Activated T-cell treated with anti-CD3 and anti-CD28 coated beads for 48 hours (primary cell): ENCODE data around the gene SH2B3.

Source experiments
- DNase-seq: peaks from one replicate; pipeline ENCODE4 v3.0.0-alpha.2; 2020; ENCODE audit warnings: low read depth

The SH2B3 gene

DNA sequence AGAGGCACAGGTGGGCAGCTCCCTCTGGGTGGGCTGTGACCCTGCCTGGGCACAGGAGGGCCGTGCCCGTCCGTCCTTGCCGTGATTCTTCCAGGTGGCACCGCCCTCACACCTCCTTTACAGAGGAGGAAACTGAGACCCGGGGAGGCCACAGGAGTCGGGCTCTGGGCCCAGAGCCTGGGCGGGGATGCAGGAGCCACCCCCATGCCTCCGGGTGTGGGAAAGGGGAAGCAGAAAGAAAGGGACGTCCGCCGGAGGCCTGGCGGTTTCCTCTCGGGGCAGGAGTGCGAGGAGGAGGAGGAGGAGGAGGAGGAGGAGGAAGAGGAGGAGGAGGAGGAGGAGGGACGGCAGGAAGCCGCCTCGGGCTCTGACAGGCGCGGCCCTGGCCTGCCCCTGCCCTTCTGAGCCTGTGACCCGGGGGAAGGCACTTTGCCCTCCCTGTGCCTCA is 23.0 kb downstream of the SH2B3 start:
- no peak for DNase-seq

DNA sequence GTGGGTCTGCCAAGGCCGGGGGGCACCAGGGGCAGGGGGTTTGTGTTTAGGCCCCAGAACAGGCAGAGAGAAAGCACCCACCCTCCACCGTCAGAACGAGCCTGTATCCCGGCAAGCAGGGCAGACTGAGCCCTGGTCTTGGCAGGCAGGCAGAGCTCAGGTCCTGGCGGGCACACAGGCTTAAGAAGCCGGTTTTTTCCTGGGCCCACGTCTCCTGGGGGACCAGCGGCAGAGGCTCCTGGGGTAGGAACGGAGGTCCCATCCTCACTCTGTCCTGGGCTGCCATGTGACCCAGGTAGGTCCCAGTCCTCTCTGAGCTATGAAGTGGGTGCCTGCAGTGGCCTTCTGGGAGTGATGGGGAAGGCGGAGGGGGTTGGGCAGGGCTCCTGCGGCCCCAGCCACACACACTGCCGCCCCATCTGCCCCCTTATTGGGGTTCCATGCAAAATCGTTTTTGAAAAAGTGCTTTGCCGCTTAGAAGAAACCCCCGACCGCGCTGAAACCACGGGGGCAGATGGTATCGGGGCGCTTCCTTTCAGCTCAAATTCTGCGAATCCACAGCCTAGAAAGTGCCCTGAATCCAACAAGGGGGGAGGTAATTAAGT is 24.2 kb downstream of the SH2B3 start:
- peak; percentile 45 for DNase-seq

DNA sequence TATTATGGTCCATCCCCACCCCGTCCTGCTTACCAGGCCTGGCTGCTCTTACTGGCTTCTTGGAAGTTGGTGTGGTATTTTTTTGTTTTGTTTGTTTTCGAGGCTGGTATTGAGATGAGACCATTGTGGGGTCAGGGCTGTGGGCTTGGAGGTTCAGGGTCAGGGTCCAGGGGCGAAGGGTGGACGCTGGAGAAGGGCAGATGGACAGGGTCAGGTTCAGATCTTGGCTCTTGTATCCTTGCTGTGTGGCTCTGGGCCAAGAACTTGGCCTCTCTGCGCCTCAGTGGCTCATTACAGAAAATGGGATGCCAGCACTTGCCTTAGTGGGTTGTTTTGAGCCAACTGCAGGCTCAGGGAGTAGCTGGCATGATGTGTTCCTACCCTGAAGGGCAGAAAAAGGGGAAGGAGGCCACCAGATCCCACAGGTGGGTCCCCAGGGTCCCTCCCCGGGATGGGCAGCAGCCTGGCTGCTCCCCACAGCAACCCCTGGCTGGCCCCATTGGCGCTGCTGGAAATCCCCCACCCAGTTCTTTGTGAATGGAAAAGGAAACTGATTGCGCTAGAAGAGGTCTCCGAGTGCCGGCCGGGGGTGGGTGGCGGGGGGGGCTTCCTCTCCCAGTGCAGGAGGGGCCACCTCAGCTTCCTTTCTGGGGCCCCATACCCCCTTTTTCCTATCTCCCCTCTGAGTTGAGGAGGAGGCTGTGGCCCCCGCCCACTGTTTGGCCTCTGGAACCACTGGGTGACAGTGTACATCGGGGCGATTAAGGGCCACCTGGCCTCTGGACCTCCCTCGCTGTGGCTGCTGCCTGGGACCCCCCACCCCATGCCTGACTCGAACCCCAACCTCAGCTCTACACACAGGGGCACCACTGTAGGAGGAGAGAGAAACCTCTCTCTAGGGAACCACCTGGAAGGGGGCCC is 25.0 kb downstream of the SH2B3 start:
- peak; percentile 47 for DNase-seq

DNA sequence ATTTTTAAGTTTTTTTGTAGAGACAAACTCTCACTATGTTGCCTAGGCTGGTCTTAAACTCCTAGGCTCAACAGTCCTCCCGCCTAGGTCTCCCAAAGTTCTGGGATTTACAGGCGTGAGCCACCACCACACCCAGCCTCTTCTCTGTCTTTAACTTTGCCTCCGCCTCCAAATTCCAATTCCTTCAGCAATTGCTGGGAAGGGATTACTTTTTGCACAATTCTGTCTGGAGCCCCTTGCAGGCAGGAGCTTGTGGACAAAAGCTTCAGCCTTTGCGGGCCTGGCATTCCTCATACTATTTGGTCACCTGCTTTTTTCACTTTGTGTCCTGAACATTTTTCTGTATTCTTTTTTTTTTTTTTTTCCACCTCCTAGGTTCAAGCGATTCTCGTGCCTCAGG is 26.0 kb downstream of the SH2B3 start:
- DNase-seq: no peak

DNA sequence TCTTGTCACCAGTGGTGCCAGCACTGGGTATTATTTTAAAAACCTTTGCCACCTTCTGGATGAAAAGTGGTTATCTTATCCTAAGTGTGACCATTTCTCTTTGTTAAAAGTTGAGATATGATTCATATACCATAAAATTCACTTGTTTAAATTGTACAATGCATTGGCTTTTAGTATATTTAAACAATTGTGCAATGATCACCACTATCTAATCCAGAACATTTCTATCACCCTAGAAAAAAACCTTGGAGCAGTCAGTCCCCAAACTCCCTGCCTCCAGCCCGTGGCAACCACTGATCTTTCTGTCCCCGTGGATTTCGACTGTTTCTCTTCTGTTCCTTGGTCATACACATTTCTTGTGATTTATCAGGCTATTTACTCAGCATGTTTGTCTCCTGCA is 28.3 kb downstream of the SH2B3 start:
- no peak for DNase-seq

DNA sequence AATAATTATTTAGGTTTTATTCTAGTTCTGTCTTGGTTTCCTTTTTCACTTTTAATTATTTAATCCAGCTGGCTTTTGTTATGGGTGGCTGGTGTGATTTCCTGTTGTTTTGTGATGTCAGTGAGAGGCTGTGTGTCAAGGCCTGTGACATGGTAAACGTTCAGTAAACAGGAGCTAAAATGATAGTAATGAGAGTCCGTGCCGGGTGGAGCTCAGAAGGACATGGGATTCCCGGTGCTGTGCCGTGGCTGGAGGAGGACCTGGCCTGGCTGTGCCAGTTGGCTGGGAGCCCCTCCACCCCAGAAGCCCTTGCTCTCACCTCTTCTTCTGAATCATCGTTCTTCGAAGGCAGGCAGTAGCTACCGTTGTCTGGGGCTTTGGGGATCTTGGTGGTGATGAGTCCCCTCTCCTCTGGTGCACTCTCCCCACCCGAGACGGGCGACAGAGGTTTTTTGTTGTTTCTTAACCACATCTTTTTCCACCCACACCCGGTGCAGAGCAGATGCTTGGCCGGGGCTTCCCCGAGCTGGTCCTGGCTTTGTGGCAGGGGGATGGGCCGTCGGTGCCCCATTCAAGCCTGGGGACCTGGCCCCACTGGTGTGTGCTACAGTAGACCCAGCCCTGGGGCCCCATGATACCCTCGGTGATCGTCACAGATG is 29.1 kb downstream of the SH2B3 start:
- DNase-seq: peak; percentile 75

DNA sequence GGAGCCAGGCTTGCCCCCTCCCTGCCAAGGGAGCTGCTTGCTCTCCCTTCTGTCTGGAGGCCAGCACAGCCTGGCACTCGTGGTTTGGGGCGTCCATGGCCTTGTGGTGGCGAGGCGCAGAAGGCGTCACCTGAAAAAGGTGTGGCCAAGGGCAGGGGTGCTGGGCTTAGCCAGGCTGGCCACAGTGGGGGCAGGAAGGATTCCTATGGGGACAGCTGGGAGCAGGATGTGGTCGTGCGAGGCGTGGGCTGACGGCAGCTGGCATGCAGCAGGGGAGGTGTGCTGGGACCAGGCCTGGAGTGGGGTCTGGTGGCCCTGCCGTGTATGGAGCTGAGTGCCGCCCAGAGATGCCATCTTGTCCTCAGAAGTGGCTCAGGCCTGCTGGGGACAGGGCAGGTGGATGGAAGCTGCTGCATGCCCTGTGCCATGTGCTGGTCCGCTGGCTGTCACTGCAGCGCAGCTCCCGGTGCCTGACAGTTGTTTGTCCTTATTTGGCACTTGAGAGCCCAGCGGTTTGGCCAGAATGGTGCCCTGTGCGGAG is 30.0 kb downstream of the SH2B3 start:
- DNase-seq: no peak

DNA sequence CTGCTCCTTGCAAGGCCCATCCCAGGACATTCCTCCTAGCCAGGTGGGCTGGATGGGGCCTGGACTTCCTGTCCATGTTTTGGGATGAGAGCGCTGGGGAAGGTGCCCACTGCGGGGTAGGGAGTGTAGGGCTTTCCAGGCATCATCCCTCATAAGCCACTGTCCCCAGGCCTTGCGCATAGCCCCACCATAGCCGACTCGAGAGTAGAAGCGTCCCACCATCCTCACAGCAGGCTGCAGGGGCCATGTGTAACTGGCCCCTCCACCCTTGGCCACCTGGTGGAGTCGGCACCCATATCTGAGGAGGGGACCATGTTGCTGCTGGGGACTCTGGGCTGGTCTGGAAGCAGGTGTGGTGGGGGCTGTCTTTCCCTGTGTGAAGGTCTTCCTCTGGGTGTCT is 30.5 kb downstream of the SH2B3 start:
- DNase-seq: no peak

DNA sequence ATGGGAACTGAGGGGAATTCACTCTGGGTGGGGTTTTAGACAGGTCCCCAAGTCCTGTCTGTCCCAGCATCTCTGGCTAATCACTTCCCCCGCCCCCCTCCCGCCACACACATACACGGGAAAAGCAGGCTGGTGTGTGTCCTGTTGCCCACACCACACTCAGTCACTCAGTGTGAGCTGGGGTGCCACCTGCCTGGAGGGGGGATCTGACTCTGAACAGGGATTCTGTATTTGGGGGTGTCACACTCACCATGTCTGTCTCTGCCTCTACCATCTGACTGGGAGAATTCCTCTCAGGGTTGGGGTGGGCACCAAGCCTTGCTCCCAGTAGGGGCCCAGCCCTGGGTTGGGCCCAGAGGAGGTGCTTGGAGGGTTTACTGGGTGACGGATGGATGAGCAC is 31.1 kb downstream of the SH2B3 start:
- no peak for DNase-seq

DNA sequence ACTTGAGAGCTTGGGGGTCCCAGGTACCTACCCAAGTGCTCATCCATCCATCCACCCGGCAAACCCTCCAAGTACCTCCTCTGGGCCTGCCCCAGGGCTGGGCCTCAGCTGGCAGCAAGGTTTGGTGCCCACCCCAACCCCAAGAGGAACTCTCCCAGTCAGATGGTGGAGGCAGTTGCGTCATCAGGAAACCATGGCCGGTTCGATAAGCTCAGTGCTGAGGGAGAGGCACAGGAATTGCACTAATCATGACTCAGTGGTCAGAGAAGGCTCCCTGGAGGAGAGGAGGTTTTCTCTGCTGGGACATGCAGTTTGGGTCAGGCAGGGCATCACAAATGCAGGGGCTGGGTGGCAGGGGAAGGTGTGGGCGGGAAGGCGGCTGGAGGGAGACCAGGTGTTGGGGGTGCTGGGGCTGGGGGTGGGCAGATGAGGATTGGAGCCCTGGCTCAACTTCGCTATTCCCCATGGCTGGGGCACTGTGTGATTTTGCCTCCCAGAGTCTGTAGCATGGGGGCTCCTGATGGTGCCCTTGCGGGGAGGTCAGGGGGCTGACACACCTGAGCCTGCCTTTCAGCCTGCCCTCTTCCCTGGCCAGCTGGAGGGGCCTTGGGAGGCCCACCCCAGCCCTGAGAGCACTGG is 32.2 kb downstream of the SH2B3 start:
- no peak for DNase-seq

DNA sequence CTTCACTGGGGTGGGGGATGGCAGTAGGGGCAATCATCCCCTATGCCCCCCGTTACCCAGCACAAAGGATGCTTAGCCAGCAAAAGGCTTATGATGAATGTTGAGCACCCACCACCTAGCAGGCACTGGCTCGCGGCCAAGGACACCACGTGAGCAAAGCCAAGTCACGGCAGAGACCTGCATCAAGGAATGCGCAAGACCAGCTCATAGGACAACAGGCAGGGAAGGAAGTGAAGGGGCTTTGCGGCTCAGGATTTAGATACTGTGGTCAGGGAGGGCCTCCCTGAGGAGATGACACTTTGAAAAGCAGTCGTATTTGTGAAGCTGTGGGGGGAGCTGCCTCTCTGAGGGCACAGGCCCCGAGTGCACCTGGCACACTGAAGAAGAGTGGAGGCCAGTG is 32.8 kb downstream of the SH2B3 start:
- peak; percentile 49 for DNase-seq

DNA sequence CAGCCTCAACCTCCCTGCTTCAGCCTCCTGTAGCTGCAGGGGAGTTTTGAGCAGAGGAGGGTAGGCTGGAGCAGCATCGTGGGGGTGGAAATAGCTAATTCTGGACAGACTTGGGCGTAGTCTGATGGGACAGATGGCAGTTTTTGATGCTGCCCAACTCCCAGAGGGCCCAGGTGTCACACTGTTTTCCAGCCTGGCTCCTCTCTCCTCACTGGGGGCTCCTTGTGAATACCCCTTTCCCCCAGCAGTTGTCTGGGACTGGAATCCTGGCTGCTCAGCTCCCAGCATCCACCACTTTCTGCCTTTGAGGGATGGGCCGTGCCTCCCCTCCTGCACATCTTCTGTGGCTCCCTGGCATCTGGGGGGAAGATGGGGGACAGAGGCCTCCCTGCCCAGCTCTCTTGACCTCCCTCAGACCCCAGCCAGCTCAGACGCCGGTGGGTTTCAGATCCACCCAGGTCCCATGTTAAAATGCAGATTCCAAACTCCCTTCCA is 34.0 kb downstream of the SH2B3 start:
- DNase-seq: no peak

DNA sequence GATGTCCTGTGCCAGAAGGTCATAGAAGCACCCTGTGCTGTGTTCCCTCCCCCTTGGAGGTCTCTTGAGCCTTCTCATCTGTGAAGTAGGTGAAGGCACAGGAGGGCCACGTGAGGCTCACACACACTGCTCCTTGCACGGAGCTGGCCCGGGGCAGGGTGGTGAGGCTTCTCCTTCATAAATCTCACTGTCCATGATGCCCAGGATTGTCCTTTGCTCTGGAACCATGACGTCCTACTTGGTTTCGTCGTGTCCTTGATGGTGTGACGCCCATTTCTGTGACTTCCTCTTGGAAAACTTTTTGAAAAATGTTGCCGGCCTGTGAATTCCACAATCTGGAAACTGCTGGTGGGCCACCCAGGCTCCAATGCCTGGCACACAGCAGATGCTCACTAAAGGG is 34.4 kb downstream of the SH2B3 start:
- DNase-seq: no peak

DNA sequence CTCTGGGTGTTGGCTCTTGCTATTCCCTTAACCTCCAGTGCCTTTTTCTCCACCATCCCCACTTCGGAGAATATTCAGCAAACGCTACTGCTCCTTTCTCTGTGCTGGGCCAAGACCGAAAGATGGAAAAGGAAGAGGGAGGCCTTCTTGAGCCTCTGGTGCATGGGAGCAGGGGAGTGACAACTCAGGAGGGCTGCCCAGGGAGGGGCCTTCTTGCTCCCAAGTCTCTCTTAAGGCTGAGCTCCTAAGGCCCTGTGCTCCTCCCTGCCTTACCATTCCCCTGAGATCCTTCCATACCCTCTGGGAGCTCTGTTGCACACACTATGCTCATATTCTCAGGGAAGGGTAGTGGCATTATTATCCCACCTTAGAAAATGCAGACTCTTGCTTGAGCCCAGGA is 34.9 kb downstream of the SH2B3 start:
- DNase-seq: no peak

DNA sequence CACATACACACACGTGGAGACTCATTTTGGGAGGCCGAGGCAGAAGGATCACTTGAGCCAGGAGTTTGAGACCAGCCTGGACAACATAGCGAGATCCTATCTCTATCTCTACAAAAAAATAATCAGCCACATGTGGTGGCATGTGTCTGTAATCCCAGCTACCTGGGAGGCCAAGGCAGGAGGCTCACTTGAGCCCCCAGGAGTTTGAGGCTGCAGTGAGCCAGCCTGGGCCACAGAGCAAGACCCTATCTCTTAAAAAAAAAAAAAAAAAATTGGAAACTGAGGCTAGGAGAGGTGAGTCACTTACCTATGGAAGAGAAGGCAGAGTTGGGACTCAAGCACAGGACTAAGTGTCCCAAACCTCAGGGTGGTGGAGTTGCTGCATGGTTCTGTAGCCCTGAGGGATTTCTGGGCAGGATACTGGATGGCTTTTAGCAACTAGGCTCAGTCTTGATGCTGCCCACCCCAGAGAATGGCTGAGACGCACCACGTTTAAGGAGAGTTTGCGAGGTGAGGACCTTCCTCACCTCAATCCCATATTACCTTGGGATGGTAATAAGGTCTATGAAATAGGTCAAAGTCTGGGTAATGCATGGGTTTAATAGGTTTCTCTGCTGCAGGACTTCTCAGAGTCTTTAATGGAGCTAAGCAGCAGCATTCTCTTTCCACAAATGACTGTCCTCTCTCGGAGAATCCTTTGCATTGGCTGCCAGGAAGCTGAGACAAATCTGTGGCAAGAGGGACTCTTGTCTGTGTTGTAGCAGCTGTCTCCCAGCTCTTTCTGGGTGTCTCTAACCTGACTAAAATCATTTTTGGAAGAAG is 35.6 kb downstream of the SH2B3 start:
- no peak for DNase-seq

DNA sequence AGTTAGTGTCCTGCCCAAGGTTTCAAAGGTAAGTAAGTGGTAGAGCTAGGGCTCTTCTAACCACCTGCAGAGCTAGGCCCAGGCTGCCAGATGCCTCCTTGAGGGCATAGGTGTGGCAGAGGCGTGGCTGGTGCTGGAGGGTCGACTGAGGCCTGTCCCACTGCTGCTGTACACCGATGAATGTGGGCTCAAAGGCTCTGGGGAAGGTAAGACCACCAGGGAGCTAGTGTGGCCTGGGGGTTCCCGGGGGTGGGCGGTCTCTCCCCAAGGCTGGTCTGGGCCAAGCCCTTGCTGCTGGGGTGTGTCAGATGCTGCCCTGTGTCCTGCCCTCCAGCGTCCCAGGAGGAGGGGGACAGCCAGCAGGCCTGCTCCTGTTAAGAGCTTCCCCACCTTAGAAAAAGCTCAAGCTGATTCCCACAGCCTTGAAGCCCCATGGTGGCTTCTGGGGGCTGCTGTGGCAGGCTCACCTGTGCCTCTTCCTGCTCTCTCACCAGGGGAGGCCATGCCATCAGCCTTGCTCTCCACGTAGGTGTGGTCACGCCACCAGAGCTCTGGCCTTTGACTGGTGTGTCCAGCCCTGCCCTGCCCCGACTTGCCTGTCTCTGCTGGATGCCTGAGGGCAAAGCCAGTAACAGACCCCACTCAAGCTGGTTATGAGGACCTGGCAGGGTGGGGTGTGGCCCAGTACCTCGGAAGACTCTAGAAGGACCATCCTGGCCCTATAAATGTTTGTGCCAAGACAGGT is 36.8 kb downstream of the SH2B3 start:
- no peak for DNase-seq

DNA sequence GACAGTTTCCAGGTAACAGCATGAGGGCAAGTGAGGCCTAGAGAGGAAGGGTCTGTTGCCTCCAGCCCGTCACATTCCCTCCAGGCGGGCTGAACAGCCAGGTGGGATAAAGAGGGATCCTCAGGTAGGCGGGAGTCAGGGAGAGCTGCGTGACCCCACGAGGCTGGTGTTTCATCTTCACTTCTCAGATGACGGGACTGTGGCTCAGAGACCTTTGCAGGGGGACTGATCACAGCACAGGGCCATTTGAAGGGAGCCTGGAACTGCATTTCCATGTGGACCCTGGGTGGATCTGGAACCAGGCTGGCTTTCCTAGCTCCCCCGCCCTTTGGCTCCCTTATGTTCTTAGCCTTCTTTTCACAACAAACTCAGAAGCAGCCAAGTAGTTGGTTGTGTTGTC is 37.4 kb downstream of the SH2B3 start:
- no peak for DNase-seq

DNA sequence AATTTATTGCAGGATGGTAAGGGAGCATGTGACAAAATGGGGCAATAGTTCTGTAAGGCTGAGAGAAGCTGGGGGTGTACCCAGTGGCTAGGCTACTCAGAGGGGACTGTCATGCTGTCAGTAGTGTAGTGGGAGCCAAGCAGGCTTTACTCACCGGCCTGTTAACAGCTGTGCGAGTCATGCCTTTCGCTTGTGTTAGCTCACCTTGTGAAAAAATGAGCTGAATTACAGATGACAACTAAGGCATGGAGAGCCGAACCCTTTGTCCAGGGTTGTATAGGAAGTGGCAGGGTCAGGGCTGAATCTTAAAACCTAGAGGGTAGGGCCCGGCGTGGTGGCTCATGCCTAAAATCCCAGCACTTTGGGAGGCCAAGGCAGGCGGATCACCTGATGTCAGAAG is 37.9 kb downstream of the SH2B3 start:
- peak; percentile 49 for DNase-seq

DNA sequence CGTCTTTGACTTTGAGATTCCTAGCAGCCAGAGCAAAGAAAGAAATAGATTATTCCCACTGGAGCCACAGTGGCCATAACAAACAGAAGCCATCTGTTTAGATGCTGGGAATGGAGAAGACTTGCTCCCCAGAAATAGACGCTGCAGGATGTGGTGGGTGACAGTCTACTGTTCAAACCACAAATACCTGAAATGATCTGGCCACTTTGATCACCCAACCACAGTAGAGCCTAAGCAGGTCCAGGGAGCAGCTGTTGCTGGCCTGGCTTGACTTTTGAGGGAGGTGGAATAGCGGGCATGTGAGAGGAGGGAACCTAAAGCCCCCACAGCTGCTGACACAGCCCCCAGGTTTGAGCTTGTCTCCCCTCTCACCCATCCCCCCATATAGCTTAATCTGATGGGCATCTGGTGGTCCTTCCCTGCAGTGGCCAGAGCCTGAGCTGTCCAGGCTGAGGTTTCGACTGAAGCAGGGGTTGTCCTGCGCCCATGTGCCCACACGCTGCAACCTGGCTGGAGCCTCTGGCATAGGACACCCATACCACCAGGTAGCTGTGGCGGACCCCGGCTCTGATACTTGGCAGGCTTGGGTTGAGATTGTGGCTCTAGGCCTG is 38.7 kb downstream of the SH2B3 start:
- no peak for DNase-seq
